ENCODE data around the gene ZNF605. TPM values are rescaled to one million over a fixed set of nuclear protein-coding genes. Genes with fewer than 3 reads are reported as not detected.

The ZNF605 gene
- total RNA-seq, 1 donor from 2014 or later, result 15.4 TPM

DNA sequence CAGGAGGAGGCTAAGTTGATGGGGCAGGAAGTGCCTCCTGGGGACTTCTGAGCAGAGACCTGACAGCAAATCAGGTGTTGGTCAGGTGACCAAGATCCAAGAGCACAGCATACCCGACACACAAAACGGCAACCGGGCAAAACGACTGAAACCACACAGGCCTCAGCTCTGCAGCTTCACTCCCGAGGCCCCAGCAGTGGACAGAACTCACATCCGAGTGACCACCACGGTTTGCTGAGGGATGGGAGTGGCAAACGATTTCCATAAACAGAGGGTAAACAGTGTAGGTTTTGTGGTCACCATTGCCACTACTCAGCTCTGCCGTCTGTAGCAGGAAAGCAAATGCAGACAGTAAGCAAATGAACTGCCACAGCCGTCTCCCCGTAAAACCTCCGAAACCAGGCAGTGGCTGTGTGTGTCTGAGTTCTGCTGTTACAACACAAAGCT, 83.1 kb downstream of the ZNF605 start:
- Mint-ChIP-seq H3K36me3 (ENCODE audit: low read depth) (peaks cover 78% of the 10 kb centered on the region), H3K27me3 (no peaks in the 10 kb centered on the region), H3K9me3 (no peaks in the 10 kb centered on the region), H3K4me1 (peaks cover 3% of the 10 kb centered on the region), H3K27ac (no peak overlapping the region), H3K4me3 (no peak overlapping the region)
- no peak for DNase-seq
- intact Hi-C loops (cut with micrococcal nuclease), result no loop called here
- no peak for TF ChIP-seq CTCF (IDR thresholded peaks at IDR 0.05)
- ChIA-PET CTCF (no interaction called here), POLR2A (no interaction called here)
- no peak for ATAC-seq (ENCODE audit: low read depth)

DNA sequence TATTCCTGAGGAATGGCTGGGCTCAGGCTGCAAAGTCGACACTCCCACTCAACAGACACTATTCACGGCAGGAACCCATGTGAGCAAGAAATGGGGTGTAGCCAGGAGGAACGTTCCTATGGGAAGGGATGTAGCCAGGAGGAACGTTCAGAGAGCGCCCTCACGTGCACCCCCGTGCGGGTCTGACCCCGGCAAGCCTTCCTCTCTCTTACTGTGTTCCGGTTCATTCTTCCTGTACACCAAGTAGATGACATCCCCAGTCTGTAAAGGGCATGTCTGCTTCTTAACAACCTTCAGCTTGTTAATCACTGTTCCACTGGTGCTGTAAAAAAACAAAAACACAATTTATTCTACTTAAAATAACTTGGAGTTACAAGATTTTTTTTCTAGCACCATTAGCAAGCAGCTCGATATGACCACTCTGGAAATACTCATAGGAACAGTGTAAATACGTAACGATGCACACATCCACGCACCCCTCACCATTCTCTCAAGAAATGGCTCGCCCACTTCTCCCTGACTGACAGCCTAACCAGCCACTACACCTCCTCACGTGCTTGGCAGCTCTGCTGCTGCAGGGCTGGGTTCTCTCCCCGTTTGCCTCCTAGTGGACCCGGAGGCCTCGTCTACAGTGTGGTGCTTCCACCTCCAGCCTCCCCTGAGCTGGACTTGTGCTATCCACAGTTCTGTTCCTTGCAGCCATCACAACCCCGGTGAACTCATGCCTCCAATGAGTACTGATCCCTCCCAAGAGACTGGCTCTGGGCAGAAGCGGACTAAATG, 83.8 kb downstream of the ZNF605 start:
- Mint-ChIP-seq H3K36me3 (ENCODE audit: low read depth) (peaks cover 79% of the 10 kb centered on the region), H3K4me1 (peaks cover 3% of the 10 kb centered on the region), H3K9me3 (no peaks in the 10 kb centered on the region), H3K27ac (no peak overlapping the region), H3K27me3 (no peaks in the 10 kb centered on the region), H3K4me3 (no peak overlapping the region)
- DNase-seq (no peak), ATAC-seq (ENCODE audit: low read depth) (no peak)
- TF ChIP-seq CTCF (IDR thresholded peaks at IDR 0.05), result no peak
- CTCF ChIA-PET, result no interaction called here
- intact Hi-C loops (cut with micrococcal nuclease), result no loop called here
- POLR2A ChIA-PET, result no interaction called here

DNA sequence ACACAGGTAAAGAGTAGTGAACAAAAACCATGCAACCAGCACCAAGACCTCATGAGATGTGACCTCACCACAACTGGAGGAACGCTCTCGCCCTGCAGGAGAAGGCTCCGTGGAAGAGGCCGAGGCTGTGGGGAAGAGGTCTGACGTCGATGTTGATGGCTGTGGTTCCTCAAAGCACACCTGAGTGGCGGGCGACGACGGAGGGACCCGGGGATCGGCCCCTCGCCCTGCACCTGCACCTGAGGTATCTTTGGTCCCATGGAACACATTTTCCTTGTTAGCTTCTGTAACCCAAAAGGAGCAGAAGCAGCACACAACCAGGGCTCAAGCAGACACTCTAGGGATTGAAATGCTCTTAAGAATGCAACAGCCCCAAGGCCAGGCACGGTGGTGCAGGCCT, 86.6 kb downstream of the ZNF605 start:
- ChIA-PET POLR2A (no interaction called here), CTCF (no interaction called here)
- H3K36me3 Mint-ChIP-seq (ENCODE audit: low read depth), result peaks cover 75% of the 10 kb centered on the region
- no peaks in the 10 kb centered on the region for H3K27me3 Mint-ChIP-seq
- H3K9me3 Mint-ChIP-seq, result no peaks in the 10 kb centered on the region
- no peak for DNase-seq
- peaks cover 3% of the 10 kb centered on the region for H3K4me1 Mint-ChIP-seq
- no peak for TF ChIP-seq CTCF (IDR thresholded peaks at IDR 0.05)
- no peak overlapping the region for H3K27ac Mint-ChIP-seq
- intact Hi-C loops (cut with micrococcal nuclease), result no loop called here
- no peak for ATAC-seq (ENCODE audit: low read depth)
- no peak overlapping the region for H3K4me3 Mint-ChIP-seq

Other genes starting within 250 kb of the ZNF605 start
- 44.0 and 48.7 TPM in 2 replicates for gene PGAM5, start 245.5 kb downstream of the ZNF605 start, total RNA-seq
- gene ANKLE2, start 194.5 kb downstream of the ZNF605 start, total RNA-seq, result 117 and 136 TPM in 2 replicates
- gene GOLGA3, start 127.4 kb downstream of the ZNF605 start, total RNA-seq, result 51.3 and 52.4 TPM in 2 replicates
- 89.4 and 108 TPM in 2 replicates for gene CHFR, start 68.7 kb downstream of the ZNF605 start, total RNA-seq
- gene ZNF26, start 30.1 kb upstream of the ZNF605 start, total RNA-seq, result 20.8 and 24.9 TPM in 2 replicates
- 34.8 and 41.1 TPM in 2 replicates for gene ZNF84, start 81.2 kb upstream of the ZNF605 start, total RNA-seq
- 20.6 and 21.9 TPM in 2 replicates for gene ZNF140, start 124.6 kb upstream of the ZNF605 start, total RNA-seq
- gene ZNF891, start 174.0 kb upstream of the ZNF605 start, total RNA-seq, result 2.9 and 4.0 TPM in 2 replicates
- 8.4 and 10.9 TPM in 2 replicates for gene ZNF10, start 174.3 kb upstream of the ZNF605 start, total RNA-seq
- 29.1 and 29.3 TPM in 2 replicates for gene ZNF268, start 225.2 kb upstream of the ZNF605 start, total RNA-seq